Keratinocyte (primary cell): ENCODE measurements around the gene ACAT2. TPM values are rescaled to one million over a fixed set of nuclear protein-coding genes. Genes with fewer than 3 reads are reported as not detected.
"Not testable (repeated sequence)": the region's sequence is repeated elsewhere in the genome, so short reads cannot be mapped to it uniquely, and the experiment has no call there.

Source experiments
- DNase-seq: peaks from one replicate; pipeline ENCODE4 v3.0.0-alpha.2; 2011; ENCODE audit warnings: low read depth, missing footprints, low spot score
- FAIRE-seq: peaks from 2 replicates; lab custom pipeline; 2011; peaks lifted over from hg19 to GRCh38; lab: Jason Lieb, UNC
- H2AFZ ChIP-seq: 2 replicates; pipeline ENCODE4 v1.6.0; 2012; ENCODE audit warnings: low read length, control low read depth, inconsistent platforms; ENCODE audit not compliant: control insufficient read depth
- H3K27ac ChIP-seq: 2 replicates; pipeline ENCODE4 v1.5.1; 2011; ENCODE audit warnings: low read length; ENCODE audit not compliant: control insufficient read depth, insufficient read depth
- H3K27me3 ChIP-seq: 3 replicates; pipeline ENCODE4 v1.6.0; 2011; ENCODE audit warnings: low read length; ENCODE audit not compliant: control insufficient read depth, insufficient read depth; ENCODE audit errors: extremely low read depth
- H3K36me3 ChIP-seq, 2 experiments: 2 replicates in 1 of 2; 3 replicates in 1 of 2; pipeline ENCODE4 v1.5.1; 2011; ENCODE audit warnings: low read length in 2 of 2, mild to moderate bottlenecking in 1 of 2; ENCODE audit not compliant: control insufficient read depth in 2 of 2, insufficient read depth in 2 of 2; ENCODE audit errors: extremely low read depth in 1 of 2
- H3K4me1 ChIP-seq: 3 replicates; pipeline ENCODE4 v1.5.1; 2011; ENCODE audit warnings: low read length; ENCODE audit not compliant: control insufficient read depth, insufficient read depth; ENCODE audit errors: extremely low read depth
- H3K4me2 ChIP-seq: 3 replicates; pipeline ENCODE4 v1.6.0; 2011; ENCODE audit warnings: low read depth, low read length; ENCODE audit not compliant: control insufficient read depth, insufficient read depth; ENCODE audit errors: extremely low read depth
- H3K4me3 ChIP-seq, 3 experiments: fragments of 200-600 bp in 1 of 3; sonication (generic) in 1 of 3; 2 replicates in 2 of 3; 3 replicates in 1 of 3; pipeline ENCODE4 v1.5.1; 2011 to 2016; ENCODE audit warnings: low read length in 3 of 3, mild to moderate bottlenecking in 3 of 3, control low read depth in 2 of 3, inconsistent platforms in 1 of 3, low read depth in 1 of 3, mixed read lengths in 1 of 3, mixed run types in 1 of 3, moderate library complexity in 1 of 3; ENCODE audit not compliant: control insufficient read depth in 2 of 3, insufficient read depth in 2 of 3; ENCODE audit errors: extremely low read depth in 1 of 3
- H3K79me2 ChIP-seq: 2 replicates; pipeline ENCODE4 v1.6.0; 2012; ENCODE audit warnings: low read length; ENCODE audit not compliant: control insufficient read depth, insufficient read depth
- H3K9ac ChIP-seq: 3 replicates; pipeline ENCODE4 v1.6.0; 2011; ENCODE audit warnings: low read length; ENCODE audit not compliant: control insufficient read depth, insufficient read depth; ENCODE audit errors: extremely low read depth
- H3K9me1 ChIP-seq: 3 replicates; pipeline ENCODE4 v1.6.0; 2011; ENCODE audit warnings: low read length; ENCODE audit not compliant: control insufficient read depth, insufficient read depth; ENCODE audit errors: extremely low read depth
- H3K9me3 ChIP-seq: 2 replicates; pipeline ENCODE4 v1.5.1; 2012; ENCODE audit warnings: low read depth, low read length; ENCODE audit not compliant: control insufficient read depth
- H4K20me1 ChIP-seq: 3 replicates; pipeline ENCODE4 v1.6.0; 2011; ENCODE audit warnings: low read length; ENCODE audit not compliant: control insufficient read depth, insufficient read depth; ENCODE audit errors: extremely low read depth
- CTCF ChIP-seq, 3 experiments: IDR thresholded peaks in 1 of 3; conservative IDR thresholded peaks in 1 of 3; optimal IDR thresholded peaks in 1 of 3; 2 replicates in 2 of 3; 3 replicates in 1 of 3; pipeline versions ENCODE3 to v1.5.1; 2011; ENCODE audit warnings: low read length in 3 of 3, mild to moderate bottlenecking in 3 of 3, moderate library complexity in 2 of 3, control low read depth in 1 of 3, inconsistent platforms in 1 of 3; ENCODE audit not compliant: insufficient read depth in 2 of 3; ENCODE audit errors: extremely low read depth in 1 of 3
- EZH2 ChIP-seq: IDR thresholded peaks from one replicate; pipeline ENCODE4 v1.6.1; 2012; ENCODE audit warnings: inconsistent platforms, mild to moderate bottlenecking, low read length, moderate library complexity
- dilution Hi-C: fragments of 300-500 bp; cut with MboI; formaldehyde crosslinking; loops from one replicate; pipeline ENCODE4 v1.7.0; 2020; ENCODE audit warnings: low sequenced_read_pairs; ENCODE audit not compliant: extremely low pct_ligation_motif_present
- polyA plus RNA-seq, 5 experiments: library from polyadenylated mRNA; depleted of rRNA in 3 of 5; stranded (reverse) in 3 of 5; stranded (forward) in 1 of 5; unstranded in 1 of 5; fragments of >200 nt; gene quantifications; 1 replicate in 1 of 5; 2 replicates in 3 of 5; 3 replicates in 1 of 5; pipeline versions ENCODE4 v1.2.1 to v1.2.3, GENCODE V29; 2011 to 2012; ENCODE audit warnings: missing spikeins in 2 of 5, low read depth in 1 of 5, low replicate concordance in 1 of 5

Gene ACAT2
- polyA plus RNA-seq, 1 donor (not counting 4 experiments of a cell fraction or from before 2014, with no cell fraction given): 205 TPM

GRCh38 chr6:159823953-159824352 is 62.1 kb downstream of the ACAT2 start:
- no peaks in the 10 kb centered on the region for H3K9me1 ChIP-seq
- TF ChIP-seq CTCF (optimal IDR thresholded peaks at IDR 0.05 in 1 of 3, IDR thresholded peaks at IDR 0.05 in 1 of 3, conservative IDR thresholded peaks at IDR 0.05 in 1 of 3; ENCODE audit: extremely low read depth in 1 of 3, insufficient read depth in 2 of 3, low read length in 3 of 3) (no peak), EZH2 (no peak)
- no peak overlapping the region for H3K9ac ChIP-seq
- no peak overlapping the region for H3K27ac ChIP-seq
- H3K79me2 ChIP-seq: no peaks in the 10 kb centered on the region
- no peak overlapping the region for H2AFZ ChIP-seq
- DNase-seq: no peak
- H3K4me3 ChIP-seq: no peak overlapping the region
- no peaks in the 10 kb centered on the region for H4K20me1 ChIP-seq
- no peaks in the 10 kb centered on the region for H3K36me3 ChIP-seq
- dilution Hi-C loops: no loop called here
- no peaks in the 10 kb centered on the region for H3K27me3 ChIP-seq
- no peak overlapping the region for H3K4me2 ChIP-seq
- no peaks in the 10 kb centered on the region for H3K9me3 ChIP-seq
- no peak for FAIRE-seq
- H3K4me1 ChIP-seq: no peaks in the 10 kb centered on the region

GRCh38 chr6:159824690-159825089 is 62.8 kb downstream of the ACAT2 start:
- H3K4me3 ChIP-seq, H3K36me3 ChIP-seq, H4K20me1 ChIP-seq, H3K27ac ChIP-seq, H3K9me1 ChIP-seq, H3K27me3 ChIP-seq, H2AFZ ChIP-seq, H3K4me2 ChIP-seq, H3K9me3 ChIP-seq, H3K9ac ChIP-seq, H3K79me2 ChIP-seq, DNase-seq, FAIRE-seq, dilution Hi-C loops, H3K4me1 ChIP-seq: not testable (repeated sequence)

GRCh38 chr6:159826004-159826403 is 64.2 kb downstream of the ACAT2 start:
- TF ChIP-seq CTCF (optimal IDR thresholded peaks at IDR 0.05 in 1 of 3, IDR thresholded peaks at IDR 0.05 in 1 of 3, conservative IDR thresholded peaks at IDR 0.05 in 1 of 3; ENCODE audit: extremely low read depth in 1 of 3, insufficient read depth in 2 of 3, low read length in 3 of 3): no peak
- no peak for TF ChIP-seq EZH2
- Histone ChIP-seq H3K4me2 (no peak overlapping the region), H3K27me3 (no peaks in the 10 kb centered on the region), H3K36me3 (no peaks in the 10 kb centered on the region), H3K27ac (no peak overlapping the region), H3K9me3 (no peaks in the 10 kb centered on the region), H3K9ac (no peak overlapping the region), H3K4me3 (no peak overlapping the region), H2AFZ (no peak overlapping the region), H3K9me1 (no peaks in the 10 kb centered on the region), H3K79me2 (no peaks in the 10 kb centered on the region), H3K4me1 (peaks cover 4% of the 10 kb centered on the region), H4K20me1 (no peaks in the 10 kb centered on the region)
- dilution Hi-C loops: no loop called here
- FAIRE-seq (no peak), DNase-seq (no peak)
